ENCODE data around the gene PMFBP1.
A peak's percentile ranks its signal among the peaks of the same experiment; 100 is the strongest.

The PMFBP1 gene, protein sequence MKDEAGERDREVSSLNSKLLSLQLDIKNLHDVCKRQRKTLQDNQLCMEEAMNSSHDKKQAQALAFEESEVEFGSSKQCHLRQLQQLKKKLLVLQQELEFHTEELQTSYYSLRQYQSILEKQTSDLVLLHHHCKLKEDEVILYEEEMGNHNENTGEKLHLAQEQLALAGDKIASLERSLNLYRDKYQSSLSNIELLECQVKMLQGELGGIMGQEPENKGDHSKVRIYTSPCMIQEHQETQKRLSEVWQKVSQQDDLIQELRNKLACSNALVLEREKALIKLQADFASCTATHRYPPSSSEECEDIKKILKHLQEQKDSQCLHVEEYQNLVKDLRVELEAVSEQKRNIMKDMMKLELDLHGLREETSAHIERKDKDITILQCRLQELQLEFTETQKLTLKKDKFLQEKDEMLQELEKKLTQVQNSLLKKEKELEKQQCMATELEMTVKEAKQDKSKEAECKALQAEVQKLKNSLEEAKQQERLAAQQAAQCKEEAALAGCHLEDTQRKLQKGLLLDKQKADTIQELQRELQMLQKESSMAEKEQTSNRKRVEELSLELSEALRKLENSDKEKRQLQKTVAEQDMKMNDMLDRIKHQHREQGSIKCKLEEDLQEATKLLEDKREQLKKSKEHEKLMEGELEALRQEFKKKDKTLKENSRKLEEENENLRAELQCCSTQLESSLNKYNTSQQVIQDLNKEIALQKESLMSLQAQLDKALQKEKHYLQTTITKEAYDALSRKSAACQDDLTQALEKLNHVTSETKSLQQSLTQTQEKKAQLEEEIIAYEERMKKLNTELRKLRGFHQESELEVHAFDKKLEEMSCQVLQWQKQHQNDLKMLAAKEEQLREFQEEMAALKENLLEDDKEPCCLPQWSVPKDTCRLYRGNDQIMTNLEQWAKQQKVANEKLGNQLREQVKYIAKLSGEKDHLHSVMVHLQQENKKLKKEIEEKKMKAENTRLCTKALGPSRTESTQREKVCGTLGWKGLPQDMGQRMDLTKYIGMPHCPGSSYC

GRCh38 chr16:72172105-72173034, at the start of gene PMFBP1:
Gene PMFBP1 (minus strand): TSS chr16:72172155. CDS start chr16:72171208, 947 bp downstream.
- DNase-seq: peak; percentile 4

DNA sequence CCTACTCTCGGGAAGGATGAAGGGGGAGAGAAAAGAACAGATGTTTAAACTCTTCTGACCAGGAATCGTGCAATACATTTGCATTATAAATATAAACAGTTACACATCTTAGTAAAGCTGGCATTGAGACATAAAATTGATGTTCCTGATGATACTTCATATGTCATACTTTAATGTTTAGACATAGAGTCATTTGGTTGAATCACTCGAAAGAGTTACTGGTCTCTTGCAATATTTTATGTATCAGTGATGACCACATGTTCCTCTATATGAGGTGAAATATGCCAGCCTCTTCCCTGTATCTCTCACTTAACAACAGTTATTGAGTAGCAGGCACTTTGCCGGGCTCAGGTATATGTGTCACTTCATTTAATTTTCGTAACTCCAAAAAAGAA, 49.7 kb upstream of the PMFBP1 start:
- no peak for DNase-seq

DNA sequence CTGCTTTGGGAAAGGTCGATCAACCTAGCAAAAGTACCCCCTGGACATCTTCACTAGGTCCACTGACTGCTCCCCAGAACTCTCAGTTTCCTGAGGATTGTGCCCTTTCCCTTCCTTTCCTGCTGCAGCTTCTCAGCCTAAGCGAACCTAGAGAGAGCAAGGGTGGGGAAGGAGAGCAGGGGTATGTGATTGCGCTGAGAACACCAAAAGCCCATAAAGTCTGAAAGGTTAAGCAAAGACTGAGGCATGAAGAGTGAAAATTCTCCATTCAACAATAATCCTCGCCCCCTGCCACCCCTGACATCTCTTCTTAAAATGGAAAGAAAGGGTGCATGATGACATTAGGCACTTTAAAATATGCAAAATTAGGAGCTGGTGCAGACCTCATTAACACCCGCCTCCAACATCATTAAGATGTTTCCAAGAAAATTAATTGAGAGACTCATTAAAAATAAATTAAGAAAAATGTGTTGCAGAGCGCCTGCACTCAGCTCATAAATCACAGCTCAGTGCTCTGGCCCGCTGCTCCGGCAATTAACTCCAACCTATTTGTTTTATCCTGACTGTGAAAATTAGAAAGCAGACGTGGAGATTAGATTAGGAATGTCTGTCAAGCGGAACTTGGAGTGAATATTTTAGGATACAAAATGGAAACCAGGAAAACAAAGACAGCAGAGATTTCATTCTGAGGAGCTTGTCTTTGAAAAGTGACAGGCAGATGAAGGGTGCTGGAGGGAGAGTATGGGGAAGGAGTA, 49.1 kb upstream of the PMFBP1 start:
- no peak for DNase-seq

- DNase-seq: no peak
Observed at GRCh38 chr16:72219282-72219681, 47.3 kb upstream of the PMFBP1 start.

DNA sequence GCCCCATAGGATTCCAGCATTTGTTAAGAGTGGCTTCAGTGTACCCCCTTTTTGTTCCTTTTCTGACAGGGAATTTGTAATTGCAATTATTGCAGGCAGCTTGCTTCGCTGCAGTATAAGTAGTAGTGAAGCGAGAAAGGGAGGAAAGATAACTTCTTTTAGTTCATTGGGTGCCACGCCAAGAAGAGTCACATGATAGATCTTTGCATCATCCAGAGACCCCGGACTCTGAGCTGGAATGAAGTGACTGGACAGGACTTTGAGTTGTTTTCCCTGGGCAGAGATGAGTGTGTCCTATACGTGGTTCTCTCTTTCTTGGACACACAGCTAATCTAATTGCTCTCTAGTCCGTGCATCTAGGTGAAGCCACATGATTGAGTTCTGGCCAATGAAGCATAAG, 44.8 kb upstream of the PMFBP1 start:
- DNase-seq: no peak

DNA sequence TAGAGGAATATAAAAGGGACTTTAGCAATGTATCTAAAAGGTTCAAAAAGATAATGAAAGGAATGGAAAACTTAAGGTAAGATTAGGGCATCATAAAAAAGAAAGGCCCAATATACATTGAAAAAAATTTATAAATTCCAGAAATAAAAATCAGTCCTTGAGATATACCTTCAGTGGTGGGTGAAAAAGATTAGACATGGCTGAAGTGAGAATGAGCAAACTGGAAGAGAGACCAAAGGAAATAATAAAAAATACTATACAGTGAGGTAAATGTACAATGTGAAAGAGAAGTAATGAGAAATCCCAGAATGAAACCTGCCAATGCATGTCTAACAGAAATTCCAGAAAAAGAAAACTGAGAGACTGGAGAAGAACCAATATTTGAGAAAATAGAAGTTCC, 42.9 kb upstream of the PMFBP1 start:
- no peak for DNase-seq

- no peak for DNase-seq
Observed at GRCh38 chr16:72211110-72211509, 39.2 kb upstream of the PMFBP1 start.

DNA sequence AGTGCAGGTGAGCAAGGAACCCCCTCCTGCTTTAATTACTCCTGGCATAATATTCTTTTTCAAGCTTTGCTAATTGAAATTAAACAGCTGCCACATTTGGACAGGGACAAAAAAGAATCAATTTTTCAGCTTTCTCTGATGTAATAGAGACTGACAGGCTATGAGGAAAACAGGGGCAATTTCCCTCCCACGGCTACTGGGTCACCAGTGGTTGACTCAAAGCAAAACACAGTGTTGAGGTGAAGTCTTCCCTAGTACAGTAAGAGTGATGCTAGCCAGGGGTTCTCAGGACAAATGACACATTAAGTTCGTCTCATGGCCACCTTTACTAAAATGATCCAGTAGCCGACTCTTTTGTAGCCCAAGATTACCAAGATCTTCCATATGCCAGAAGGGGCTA, 38.6 kb upstream of the PMFBP1 start:
- DNase-seq: no peak

DNA sequence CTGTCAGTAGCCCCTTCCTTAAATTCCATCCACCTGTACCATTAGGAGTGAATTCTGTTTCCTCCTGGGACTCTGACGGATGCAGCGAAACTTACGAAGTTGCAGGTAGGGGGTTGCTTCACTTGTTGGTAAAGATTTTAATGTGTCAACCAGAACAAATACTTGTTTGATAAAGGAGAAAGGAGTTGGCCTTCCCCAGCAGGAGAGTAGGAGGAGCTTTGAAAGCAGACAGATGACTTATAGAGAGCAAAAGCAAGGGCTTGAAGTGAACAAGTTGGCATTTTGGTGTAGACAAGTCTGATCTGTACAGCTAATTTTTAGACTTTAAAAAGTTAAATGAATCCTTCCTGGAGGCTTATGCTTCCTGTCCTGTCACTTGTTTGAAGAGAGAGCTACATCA, 38.1 kb upstream of the PMFBP1 start:
- no peak for DNase-seq

GRCh38 chr16:72206299-72206698, 34.3 kb upstream of the PMFBP1 start:
- no peak for DNase-seq

DNA sequence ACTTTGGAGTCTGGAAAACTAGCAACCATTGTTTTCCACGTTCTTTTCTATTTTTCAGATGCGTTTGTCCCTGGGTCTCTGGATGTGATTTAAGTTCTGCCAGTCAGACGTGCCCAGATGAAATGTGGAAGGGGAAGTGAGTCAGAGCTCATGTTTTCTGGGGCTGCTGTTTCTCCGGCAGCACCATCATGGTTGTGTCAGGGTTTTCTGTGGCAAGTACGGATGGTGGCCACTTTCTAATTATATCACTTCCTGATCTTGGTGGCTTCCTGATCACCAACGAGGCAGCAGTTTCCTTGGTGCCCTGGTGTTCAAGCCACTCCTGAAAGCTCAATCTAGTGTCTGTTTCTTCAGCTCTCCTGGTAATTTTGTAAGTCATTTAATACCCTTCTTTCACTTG, 31.4 kb upstream of the PMFBP1 start:
- DNase-seq: no peak

DNA sequence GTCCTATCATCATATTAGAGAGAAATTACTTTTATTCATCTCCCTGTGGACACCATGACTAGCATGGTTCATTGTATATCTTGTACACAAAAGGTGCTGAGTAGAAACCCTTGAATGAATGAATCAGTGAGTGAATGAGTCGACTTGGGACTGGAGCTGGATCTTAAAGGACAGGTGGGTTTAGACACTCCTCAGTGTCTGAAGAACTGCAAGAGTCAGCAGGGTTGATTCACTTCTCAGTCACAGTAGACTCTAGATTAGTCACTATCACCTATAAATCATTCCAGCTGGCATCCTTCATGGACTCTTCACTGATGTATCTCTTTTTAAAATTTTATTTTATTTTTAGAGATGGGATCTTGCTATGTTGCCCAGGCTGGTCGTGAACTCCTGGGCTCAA, 30.1 kb upstream of the PMFBP1 start:
- DNase-seq: no peak

- no peak for DNase-seq
Observed at GRCh38 chr16:72201387-72201786, 29.4 kb upstream of the PMFBP1 start.

GRCh38 chr16:72199761-72200337, 27.9 kb upstream of the PMFBP1 start:
- DNase-seq: no peak

GRCh38 chr16:72198771-72199201, 26.8 kb upstream of the PMFBP1 start:
- no peak for DNase-seq

DNA sequence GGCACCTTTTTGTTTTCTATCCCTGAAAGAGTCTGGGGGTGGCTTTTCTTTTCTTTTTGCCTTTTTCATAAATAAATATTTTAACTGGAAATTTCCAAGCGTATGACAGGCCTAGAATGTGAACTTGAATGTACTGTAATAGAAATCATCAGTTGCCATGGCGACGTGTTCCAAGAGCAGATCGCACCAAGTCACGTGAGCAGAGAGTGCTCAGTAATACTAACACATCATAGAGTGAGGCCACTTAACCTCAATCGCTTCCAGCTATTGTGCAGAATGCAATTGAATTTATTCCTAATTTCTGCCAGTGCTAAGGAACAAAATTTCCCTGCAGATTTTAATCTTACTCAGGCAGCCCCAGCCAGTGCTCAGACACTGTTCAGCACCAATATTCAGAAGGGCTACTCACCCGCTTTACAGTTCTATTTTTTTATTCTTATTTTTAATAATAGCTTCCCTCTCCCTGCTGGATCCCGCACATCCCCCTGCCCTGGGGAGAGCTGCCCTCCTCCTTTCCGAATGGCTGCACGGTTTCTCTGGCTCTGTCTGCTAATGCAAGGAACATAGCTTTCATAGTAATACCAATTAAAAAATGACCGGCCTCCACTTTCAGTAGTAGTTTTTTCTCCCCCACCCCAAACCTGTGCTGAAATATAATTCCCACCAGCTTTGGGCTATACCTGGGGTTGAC, 26.2 kb upstream of the PMFBP1 start:
- DNase-seq: no peak

GRCh38 chr16:72197545-72197944, 25.6 kb upstream of the PMFBP1 start:
- no peak for DNase-seq

GRCh38 chr16:72195609-72196008, 23.7 kb upstream of the PMFBP1 start:
- DNase-seq: no peak

- DNase-seq: no peak
Observed at GRCh38 chr16:72191551-72191950, 19.6 kb upstream of the PMFBP1 start.

DNA sequence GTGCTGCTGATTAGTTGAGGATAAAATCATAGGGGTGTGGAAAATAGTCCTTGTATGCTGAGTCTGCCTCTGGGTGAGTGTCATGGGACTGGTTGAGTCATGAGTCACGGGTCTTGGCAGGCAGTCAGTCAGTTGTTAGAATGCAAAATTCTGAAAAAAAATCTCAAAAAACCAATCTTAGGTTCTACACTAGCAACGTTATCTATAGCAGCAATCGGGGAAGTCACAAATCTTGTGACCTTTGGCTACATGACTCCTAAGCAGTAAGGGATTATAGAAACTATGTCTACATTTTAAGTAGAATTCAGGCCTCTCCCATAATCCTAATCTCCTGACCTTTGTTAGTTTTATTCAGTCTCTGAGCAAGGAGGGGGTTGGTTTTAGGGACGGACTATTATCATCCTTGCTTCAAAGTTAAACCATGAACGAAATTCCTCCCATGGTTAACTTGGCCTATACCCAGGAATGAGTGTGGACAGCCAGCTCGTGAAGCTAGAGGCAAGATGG, 18.0 kb upstream of the PMFBP1 start:
- no peak for DNase-seq

DNA sequence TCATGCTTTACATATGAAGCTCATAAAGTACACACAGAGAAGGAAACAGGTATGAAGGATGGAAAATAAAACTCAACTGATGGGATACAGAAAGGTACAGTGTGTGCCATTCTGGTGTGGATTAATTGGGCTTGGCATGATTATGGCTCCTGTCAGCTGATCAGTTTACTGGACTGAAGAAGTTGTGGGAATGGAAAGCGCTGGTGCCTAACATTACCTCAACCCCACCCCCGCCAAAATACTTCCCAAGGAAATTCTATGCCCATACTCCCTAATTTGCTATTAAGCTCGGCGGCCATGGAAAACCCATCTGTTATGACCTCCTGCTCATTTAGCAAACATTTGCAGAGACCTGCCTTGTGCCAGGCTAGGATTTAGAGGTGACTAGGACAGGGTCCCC, 16.6 kb upstream of the PMFBP1 start:
- no peak for DNase-seq
